HepG2 (cell line): ENCODE data around the gene SNRNP48. TPM values are rescaled to one million over a fixed set of nuclear protein-coding genes. Genes with fewer than 3 reads are reported as not detected.

Experiments used
- CBX2 ChIP-seq, 2 experiments: fragments of 200-600 bp in 1 of 2; sonication (generic); formaldehyde crosslinking in 1 of 2; IDR thresholded peaks; 2 replicates each; pipeline versions ENCODE4 v1.7.0 to v1.8.1; 2018 to 2022; ENCODE audit warnings: low read depth in 2 of 2, low read length in 1 of 2, mild to moderate bottlenecking in 1 of 2, missing genetic modification reagents in 1 of 2
- CHD2 ChIP-seq: IDR thresholded peaks from 2 replicates; pipeline ENCODE4 v1.6.1; 2011; ENCODE audit warnings: low read depth, low read length, improper control_type of control experiment
- E2F5 ChIP-seq: sonication (generic); formaldehyde crosslinking; conservative IDR thresholded peaks from 2 replicates; pipeline ENCODE4 v1.4.0; 2020; ENCODE audit warnings: missing genetic modification reagents
- FLYWCH1 ChIP-seq: sonication (generic); formaldehyde crosslinking; IDR thresholded peaks from 2 replicates; pipeline ENCODE4 v1.8.1; 2023; ENCODE audit warnings: mild to moderate bottlenecking, missing genetic modification reagents
- NFRKB ChIP-seq: fragments of 450-650 bp; IDR thresholded peaks from 2 replicates; pipeline ENCODE4 v1.6.1; 2017
- NR2F2 ChIP-seq: IDR thresholded peaks from 2 replicates; pipeline ENCODE4 v1.6.1; 2012; ENCODE audit warnings: low read depth, inconsistent platforms, borderline replicate concordance
- TRIM22 ChIP-seq: fragments of 450-650 bp; IDR thresholded peaks from 2 replicates; pipeline ENCODE4 v1.6.1; 2017
- TSC22D2 ChIP-seq: sonication (generic); formaldehyde crosslinking; IDR thresholded peaks from 2 replicates; pipeline ENCODE4 v1.5.1; 2020; ENCODE audit warnings: missing genetic modification reagents, mild to moderate bottlenecking, borderline replicate concordance
- USF2 ChIP-seq, 2 experiments: sonication (generic) in 1 of 2; formaldehyde crosslinking in 1 of 2; IDR thresholded peaks; 2 replicates each; pipeline versions ENCODE4 v1.5.1 to v1.6.1; 2011 to 2020; ENCODE audit warnings: borderline replicate concordance in 1 of 2, low read depth in 1 of 2, low read length in 1 of 2, mild to moderate bottlenecking in 1 of 2, missing genetic modification reagents in 1 of 2, moderate library complexity in 1 of 2
- XRCC5 ChIP-seq: fragments of 200-400 bp; formaldehyde crosslinking; optimal IDR thresholded peaks from 2 replicates; pipeline ENCODE3; 2017; ENCODE audit warnings: mild to moderate bottlenecking, low read length
- ZBTB14 ChIP-seq: sonication (generic); formaldehyde crosslinking; IDR thresholded peaks from 2 replicates; pipeline ENCODE4 v1.4.0; 2020; ENCODE audit warnings: missing genetic modification reagents
- ZFP1 ChIP-seq: IDR thresholded peaks from 2 replicates; pipeline ENCODE4 v1.6.1; 2016
- ZNF333 ChIP-seq: sonication (generic); formaldehyde crosslinking; IDR thresholded peaks from 2 replicates; pipeline ENCODE4 v1.4.0; 2020; ENCODE audit warnings: mild to moderate bottlenecking, missing genetic modification reagents, borderline replicate concordance
- ZNF33B ChIP-seq: sonication (generic); formaldehyde crosslinking; IDR thresholded peaks from 2 replicates; pipeline ENCODE4 v1.5.1; 2020; ENCODE audit warnings: mild to moderate bottlenecking, missing genetic modification reagents
- ZNF543 ChIP-seq: sonication (generic); formaldehyde crosslinking; IDR thresholded peaks from 2 replicates; pipeline ENCODE4 v1.4.0; 2020; ENCODE audit warnings: mild to moderate bottlenecking, missing genetic modification reagents
- ZNF615 ChIP-seq: sonication (generic); formaldehyde crosslinking; IDR thresholded peaks from 2 replicates; pipeline ENCODE4 v1.5.0; 2020; ENCODE audit warnings: mild to moderate bottlenecking, missing genetic modification reagents, borderline replicate concordance
- ZNF660 ChIP-seq: sonication (generic); formaldehyde crosslinking; IDR thresholded peaks from 2 replicates; pipeline ENCODE4 v1.5.1; 2020; ENCODE audit warnings: mild to moderate bottlenecking, low read depth, missing genetic modification reagents, borderline replicate concordance
- ZNF784 ChIP-seq: sonication (generic); formaldehyde crosslinking; IDR thresholded peaks from 2 replicates; pipeline ENCODE4 v1.5.1; 2020; ENCODE audit warnings: missing genetic modification reagents, mild to moderate bottlenecking, borderline replicate concordance
- ZSCAN25 ChIP-seq: sonication (generic); formaldehyde crosslinking; IDR thresholded peaks from 2 replicates; pipeline ENCODE4 v1.8.0; 2022; ENCODE audit warnings: mild to moderate bottlenecking, missing genetic modification reagents
- polyA plus RNA-seq, 8 experiments: library from polyadenylated mRNA; depleted of rRNA in 3 of 8; stranded (reverse) in 7 of 8; unstranded in 1 of 8; fragments of >200 nt; fragmentation: Illumina TruSeq in 4 of 8; extraction: Trizol in 4 of 8; gene quantifications; 2 replicates each; pipeline versions ENCODE4 v1.2.1 to v1.2.3, GENCODE V29; 2011 to 2016; ENCODE audit warnings: low read depth in 4 of 8, missing spikeins in 1 of 8, mixed read lengths in 1 of 8; ENCODE audit not compliant: insufficient read depth in 1 of 8
- total RNA-seq, 5 experiments: library from RNA; depleted of rRNA; stranded (reverse); fragments of >200 nt; fragmentation: Illumina TruSeq; extraction: Trizol; gene quantifications; 2 replicates each; pipeline ENCODE4 v1.2.3, GENCODE V29; 2016; ENCODE audit warnings: low read depth in 1 of 5

SNRNP48 gene
- total and polyA plus RNA-seq, 2 of the 13 experiments (the other 11 are each of a cell fraction or from before 2014, with no cell fraction given) = 17.5 to 47.5 TPM

- TF ChIP-seq CBX2 (IDR thresholded peaks at IDR 0.05; ENCODE audit: low read depth, low read length) = no peak
- TF ChIP-seq CBX2 (CRISPR knock-in tag; IDR thresholded peaks at IDR 0.05; ENCODE audit: low read depth) = no peak
- no peak for TF ChIP-seq FLYWCH1
- peak; percentile 86 for TF ChIP-seq XRCC5
- TF ChIP-seq E2F5 (CRISPR knock-in tag) = no peak
- TF ChIP-seq NR2F2 = peak; percentile 72; the same call in 1 of the 2 replicates
- no peak for TF ChIP-seq ZSCAN25 (CRISPR knock-in tag)
- TF ChIP-seq ZNF543 (CRISPR knock-in tag) = peak; percentile 52; the same call in 1 of the 2 replicates
- TF ChIP-seq CHD2 = no peak; the same call in 1 of the 2 replicates
- peak; percentile 84; the same call in 1 of the 2 replicates for TF ChIP-seq ZNF333 (CRISPR knock-in tag)
- peak; percentile 93 for TF ChIP-seq ZNF784 (CRISPR knock-in tag)
- no peak for TF ChIP-seq ZNF615 (CRISPR knock-in tag)
- TF ChIP-seq ZBTB14 (CRISPR knock-in tag) = no peak
- TF ChIP-seq TRIM22 = no peak
- no peak for TF ChIP-seq USF2 (IDR thresholded peaks at IDR 0.05; ENCODE audit: low read depth, low read length)
- no peak for TF ChIP-seq USF2 (CRISPR knock-in tag; IDR thresholded peaks at IDR 0.05; ENCODE audit: borderline replicate concordance)
- TF ChIP-seq ZFP1 = peak; percentile 94
- no peak for TF ChIP-seq NFRKB
- no peak for TF ChIP-seq ZNF33B
- TF ChIP-seq TSC22D2 = peak; percentile 74; the same call in 1 of the 2 replicates
- no peak for TF ChIP-seq ZNF660 (CRISPR knock-in tag)
These were observed 28.6 kb upstream of the SNRNP48 start (continued) for GRCh38 chr6:7561153-7561964.
